ENCODE results near the gene C1orf198.

Gene C1orf198

DNA sequence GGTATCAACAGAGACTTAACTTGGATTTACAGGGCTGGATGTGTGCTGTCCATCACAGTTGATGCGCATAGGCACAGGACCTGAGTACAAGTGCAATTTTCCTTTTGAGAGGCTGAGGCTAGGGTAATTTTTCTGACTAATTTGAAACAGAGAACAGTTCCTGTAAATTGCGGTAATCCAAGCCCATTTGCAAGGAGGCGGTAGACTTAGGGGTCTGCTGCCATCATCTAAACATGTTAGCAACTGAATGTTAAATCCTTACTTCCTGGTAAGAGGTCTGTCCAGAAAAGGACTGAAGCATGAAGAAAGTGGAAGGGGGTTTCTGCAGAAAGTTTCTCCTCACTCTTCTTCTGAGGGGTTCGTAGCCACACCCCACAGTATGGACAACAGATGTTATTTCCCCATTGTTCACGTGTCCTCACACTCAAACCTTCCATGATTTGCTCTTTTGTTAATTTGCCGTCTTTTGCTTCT lies 23.7 kb upstream of the C1orf198 start:
- DNase-seq (ENCODE audit: low read depth): no peak

DNA sequence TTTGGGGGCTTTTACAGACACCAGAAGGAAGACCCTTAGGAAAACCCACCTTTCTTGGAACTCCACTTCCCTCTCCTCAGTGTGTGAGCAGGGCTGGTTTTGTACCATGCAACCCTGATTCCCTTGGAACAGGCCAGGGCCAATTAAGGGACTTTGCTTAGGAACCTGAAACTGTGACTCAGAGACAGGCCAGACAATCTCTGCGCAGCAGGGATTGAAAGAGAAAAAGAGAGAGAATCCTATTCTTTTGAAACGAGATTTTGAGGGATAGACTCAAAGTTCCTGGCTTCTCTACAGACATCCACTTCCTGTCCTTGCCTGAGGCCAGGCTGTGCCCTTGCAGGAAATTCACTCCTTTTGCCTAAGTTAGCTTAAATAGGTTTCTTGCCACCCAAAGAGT lies 23.1 kb upstream of the C1orf198 start:
- DNase-seq (ENCODE audit: low read depth): peak; percentile 68

DNA sequence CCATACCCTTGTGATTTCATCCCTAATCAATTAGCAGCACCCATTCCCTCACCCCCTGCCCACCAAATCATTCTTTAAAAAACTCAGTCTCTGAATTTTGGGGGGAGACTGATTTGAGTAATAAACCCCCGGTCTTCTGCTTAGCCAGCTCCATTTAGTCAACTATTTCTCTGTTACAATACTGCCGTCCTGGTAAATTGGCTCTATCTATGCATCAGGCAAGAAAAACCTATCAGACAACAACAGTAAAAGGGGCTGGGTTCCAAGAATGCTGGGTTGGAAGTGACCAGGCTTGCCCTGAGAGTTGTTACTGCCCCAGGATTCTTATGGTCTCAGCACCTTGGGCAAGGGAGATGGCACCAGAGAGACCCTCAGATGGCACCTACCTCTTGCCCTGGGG lies 16.3 kb upstream of the C1orf198 start:
- DNase-seq (ENCODE audit: low read depth): no peak

DNA sequence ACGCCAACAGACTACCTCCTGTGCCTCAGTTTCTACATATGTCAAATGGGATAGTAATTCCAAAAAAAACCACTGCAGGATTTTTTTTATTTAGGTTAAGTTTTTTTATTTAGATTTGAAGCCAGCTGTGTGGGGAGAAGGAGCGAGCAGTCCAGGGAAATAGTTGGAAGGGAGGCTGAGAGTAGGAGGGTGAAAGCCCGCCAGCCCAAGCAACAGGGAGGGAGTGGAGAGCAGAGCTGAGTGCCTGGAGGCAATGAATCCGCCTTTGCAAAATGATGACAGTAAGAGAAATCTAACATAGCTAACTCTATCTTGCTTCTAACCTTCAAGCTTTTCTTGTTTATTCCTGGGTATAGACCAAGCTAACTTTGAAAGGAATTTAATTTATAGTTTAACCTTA lies 15.6 kb upstream of the C1orf198 start:
- peak; percentile 23 for DNase-seq (ENCODE audit: low read depth)

DNA sequence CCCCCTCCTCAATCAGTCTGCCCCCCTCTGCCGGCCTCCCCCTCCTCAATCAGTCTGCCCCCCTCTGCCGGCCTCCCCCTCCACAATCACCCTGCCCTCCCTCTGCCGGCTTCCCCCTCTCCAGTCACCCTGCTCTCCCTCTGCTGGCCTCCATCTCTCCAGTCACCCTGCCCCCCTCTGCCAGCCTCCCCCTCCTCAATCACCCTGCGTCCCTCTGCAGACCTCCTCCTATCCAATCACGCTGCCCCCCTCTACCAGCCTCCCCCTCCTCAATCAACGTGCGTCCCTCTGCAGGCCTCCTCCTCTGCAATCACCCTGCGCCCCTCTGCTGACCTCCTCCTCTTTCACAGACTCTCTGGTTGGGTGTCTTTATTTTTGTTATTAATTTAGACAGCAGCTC lies 11.5 kb upstream of the C1orf198 start:
- no peak for DNase-seq (ENCODE audit: low read depth)

DNA sequence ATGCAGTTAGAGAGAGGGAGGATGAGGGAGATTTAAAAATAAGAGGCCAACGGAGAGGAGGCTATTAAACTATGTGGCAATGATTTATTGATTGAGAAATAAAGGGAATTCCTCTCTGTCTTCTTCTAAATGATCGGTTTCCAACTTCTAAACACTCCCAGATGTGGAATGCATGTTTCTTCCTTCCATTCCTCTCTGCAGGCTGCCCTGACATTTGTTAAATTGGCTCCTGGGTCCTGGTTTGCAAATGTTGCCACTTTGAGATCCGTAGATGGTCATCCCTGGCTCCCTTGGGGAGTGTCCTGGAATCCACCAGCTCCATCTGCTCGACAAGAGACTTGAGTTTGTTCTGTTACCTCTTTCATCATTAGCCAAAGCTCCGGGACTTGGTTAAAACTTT lies 10.3 kb upstream of the C1orf198 start:
- peak; percentile 97 for DNase-seq (ENCODE audit: low read depth)

DNA sequence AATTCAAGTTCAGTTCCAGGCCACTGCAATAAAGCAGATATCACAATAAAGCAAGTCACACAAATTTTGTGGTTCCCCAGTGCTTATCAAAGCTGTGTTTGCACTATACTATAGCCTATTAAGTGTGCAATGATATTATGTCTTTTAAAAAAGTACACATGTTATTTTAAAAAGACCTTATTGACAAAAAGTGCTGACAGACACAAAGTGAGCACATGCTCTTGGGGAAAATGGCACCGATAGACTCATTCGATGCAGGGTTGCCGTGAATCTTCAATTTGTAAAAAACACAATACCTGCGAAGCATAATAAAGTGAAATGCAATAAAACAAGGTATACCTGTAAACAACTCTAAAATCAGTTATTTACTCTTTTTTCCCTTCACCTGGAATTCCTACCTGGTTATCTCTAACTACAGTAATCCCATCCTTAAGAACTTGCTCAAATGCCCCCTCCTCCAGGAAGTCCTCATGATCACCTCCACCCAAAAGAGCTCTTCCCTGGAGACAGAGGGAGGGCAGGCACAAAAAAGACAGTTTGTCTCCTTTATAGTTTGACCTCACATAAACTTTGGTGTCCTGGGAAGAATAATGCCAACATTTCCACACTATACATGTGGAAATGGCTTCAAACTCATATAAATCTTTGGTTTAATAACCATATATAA lies 9.7 kb upstream of the C1orf198 start:
- DNase-seq (ENCODE audit: low read depth): no peak

DNA sequence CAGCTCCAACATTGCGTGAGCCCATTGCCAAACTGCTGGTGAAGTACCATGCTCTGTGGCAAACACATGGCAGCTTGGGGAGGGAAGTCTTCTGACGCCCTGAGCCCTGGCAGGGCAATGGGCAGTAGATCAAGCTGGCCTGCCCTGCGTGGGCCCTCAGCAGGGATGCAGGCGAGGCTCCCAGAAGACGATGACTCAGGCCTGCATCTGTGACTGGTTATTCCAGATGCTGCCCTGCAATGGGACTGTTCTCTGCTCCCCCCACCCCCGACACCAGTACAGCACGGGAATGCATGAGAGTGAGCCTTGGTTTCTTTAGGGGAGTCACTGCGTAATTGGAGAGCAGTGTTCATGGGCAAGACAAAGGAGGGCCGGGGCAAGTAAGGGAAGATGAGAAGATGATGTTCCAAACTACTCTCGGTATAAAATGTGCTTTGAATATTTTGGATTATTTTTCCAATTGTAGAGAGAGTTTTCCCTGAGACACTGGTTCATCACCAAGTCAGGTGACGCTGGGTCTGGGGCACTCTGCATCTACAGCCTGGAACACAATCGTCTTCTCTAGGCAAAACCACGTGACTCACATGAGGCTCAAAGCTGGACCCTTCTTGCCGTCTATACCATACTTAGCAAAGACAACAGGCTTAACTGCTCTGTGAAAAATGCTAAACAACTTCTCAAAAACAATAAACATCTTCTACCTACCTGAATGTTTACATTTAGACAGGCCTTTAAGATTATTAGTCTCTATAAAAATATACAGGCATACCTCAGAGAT lies 9.0 kb upstream of the C1orf198 start:
- DNase-seq (ENCODE audit: low read depth): peak; percentile 87

DNA sequence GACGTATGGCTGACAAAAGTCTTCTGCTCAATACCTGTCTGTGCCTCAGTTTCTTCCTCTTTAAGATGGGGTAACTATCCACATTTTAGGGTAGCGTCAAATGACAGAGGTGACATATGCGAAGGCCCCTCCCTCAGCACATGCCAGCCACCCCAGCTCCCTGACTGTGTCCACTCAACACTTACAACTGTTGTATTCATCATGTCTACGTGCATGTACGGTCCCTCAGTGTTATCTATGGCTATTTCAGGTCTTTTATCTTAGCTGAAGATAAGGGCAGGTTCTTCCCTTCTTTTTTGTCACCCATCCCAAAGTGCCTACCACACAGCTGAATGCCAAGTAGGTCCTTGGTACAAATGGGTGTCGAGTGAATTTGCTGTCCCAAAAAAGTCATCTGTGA lies 8.3 kb upstream of the C1orf198 start:
- no peak for DNase-seq (ENCODE audit: low read depth)

DNA sequence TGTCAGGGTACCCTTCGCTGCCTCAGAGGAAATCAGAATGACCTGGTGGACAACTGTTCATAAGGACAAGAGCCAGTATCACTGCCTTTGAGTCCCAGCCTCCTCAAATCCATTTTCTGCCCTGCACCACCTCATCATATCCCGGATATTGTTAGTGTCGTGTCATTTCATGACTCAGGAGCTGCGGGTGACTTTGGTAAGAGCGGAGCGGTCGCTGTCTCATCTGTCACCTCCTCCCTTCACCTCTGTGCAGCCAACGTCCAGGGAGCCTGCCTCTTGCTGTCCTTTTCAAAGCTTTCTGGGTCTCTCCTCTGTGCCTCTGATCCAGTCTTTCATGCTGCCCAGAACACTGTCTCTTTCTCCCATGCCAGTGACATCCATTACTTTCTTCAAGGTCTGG lies 7.0 kb upstream of the C1orf198 start:
- DNase-seq (ENCODE audit: low read depth): no peak

DNA sequence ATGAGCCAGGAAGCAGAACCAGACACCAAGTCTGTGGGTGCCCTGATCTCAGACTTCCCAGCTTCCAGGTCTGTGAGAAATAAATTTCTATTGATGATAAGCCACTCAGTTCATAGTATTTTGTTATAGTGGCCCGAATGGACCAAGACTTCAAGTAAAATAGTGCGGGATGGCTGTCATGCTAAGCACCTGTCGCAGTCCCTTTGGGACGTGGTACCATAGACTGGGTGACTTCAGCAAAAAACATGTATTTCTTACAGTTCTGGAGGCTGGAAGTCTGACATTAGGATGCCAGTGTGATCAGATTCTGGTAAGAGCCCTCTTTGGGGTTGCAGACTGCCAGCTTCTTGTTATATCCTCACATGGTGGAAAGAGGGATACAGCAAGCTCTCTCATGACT lies 2.6 kb upstream of the C1orf198 start:
- no peak for DNase-seq (ENCODE audit: low read depth)

DNA sequence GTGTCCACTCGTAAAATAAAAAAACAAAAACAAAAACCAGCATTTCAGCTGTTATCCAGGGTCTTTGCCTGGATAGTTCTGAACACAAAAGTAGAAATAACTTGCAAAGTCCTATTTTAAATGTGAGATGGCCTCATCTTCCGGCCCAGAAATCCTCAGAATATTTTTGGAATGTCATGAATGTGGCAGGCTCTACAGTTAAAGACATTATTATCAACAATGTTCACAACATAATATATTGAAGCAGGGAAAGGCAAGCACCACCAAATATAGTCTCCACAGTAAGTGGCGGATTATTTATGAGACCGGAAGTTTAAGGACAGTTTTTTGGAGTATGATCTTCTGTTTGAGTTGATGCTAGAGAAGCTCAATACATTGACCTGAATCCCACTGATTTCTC lies 1.2 kb upstream of the C1orf198 start:
- peak; percentile 91 for DNase-seq (ENCODE audit: low read depth)

DNA sequence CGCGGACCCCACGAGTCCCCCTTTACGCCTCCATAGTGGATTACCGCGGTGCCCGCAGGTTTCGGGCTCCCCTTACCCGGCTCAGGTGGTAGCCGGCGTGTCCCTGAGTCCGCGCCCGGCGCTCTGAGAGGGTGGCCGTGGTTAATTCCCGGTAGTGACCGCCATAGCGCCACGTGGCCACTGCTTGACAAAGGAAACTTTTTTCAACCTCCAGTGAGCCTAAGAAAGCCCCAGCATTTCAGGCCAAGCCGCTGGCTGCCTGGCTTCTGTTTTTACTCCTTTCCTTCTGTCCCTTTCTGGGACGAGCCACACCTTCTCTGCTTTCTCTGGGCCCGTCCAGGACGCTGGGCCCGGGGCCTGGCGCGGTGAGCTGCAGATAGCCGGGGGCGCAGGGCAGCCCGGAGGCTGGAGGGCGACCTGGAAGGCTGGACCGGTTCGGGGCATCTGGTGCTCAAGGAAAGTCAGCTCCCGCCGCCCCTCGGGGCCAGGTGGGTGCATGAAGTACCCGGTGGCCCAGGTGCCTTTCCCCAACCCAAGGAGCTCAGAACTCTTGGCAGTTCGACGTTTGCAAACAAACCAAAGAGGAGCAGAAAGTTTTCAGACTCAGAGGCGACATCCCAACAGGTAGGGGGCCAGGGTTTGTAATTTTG lies 540 bp upstream of the C1orf198 start:
- DNase-seq (ENCODE audit: low read depth): peak; percentile 73

DNA sequence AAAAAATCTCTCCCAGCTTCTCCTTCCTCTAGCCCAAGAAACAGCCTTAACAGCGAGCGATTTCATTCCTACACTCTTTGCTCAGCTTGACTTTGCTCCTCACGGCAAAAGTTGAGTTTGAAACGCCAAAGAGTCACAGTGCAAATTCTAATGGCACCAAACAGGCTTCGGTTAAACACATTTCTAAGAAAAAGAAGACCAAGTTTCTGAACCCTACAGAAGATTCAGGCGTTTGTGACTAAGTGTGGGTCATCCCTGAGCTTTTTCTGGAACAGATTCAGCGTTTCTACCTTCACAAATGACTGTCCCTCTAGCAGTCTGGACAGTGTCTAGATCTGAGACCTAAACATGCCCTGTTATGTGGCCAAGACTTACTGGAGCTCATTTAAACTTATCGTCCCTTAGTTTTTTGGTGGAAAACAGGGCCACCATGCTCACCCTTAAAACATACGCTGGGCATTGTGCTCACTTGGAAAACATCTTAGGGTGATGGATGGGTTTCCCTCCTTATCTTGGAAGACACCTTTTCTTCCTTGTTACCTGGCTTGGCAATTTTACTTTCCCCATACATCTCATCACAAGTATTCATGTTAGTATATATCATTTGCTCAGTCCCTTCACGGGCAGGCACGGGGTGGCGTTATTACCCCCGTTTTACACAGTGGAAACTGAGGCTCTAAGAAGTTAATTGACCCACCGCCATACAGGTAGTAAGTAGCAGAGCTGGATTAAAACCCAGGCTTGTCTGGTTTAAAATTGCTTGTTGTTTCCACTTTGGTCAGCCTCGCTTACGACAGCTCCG lies 1.0 kb downstream of the C1orf198 start:
- peak; percentile 45 for DNase-seq (ENCODE audit: low read depth)

DNA sequence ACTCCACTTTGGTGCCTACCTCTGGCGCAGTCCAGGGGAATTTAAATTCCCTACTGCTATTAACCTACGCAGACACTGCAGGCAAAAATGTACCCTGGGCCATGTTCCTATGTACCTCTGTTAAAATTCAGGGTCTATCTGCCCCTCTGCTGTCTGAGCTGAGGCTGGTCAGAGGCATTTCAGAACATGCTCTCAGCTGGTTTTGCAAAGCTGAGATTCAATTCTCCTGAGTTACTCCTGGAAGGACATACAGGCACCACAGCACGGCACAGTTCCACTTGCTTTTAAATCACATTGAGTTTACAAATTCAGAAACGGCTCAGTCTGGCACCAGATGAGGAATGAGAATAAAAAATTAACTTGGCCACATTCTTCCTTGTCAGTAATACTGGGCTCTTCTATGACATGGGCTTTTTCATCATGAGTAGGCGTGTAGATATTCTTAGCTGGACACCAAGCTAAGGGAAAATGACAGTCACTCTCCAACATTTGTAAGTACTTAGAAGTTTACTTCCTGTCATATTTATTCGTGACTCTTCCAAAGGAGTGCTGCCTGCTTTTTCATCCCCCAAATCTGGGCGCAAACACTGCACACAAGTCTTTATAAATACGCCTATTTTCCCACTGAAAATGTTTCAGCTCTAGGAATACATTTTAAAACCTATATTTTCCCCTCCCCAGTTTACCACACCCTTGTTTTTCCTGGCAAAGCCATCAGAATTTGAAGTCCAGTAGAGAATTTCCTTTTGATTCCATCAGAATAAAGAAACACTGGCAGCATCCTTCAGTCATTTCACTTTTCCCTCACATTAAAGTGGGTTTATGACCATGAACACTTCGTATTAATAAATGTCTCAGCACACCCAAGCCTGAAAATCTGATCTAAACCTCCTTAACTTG lies 1.9 kb downstream of the C1orf198 start:
- DNase-seq (ENCODE audit: low read depth): peak; percentile 82

DNA sequence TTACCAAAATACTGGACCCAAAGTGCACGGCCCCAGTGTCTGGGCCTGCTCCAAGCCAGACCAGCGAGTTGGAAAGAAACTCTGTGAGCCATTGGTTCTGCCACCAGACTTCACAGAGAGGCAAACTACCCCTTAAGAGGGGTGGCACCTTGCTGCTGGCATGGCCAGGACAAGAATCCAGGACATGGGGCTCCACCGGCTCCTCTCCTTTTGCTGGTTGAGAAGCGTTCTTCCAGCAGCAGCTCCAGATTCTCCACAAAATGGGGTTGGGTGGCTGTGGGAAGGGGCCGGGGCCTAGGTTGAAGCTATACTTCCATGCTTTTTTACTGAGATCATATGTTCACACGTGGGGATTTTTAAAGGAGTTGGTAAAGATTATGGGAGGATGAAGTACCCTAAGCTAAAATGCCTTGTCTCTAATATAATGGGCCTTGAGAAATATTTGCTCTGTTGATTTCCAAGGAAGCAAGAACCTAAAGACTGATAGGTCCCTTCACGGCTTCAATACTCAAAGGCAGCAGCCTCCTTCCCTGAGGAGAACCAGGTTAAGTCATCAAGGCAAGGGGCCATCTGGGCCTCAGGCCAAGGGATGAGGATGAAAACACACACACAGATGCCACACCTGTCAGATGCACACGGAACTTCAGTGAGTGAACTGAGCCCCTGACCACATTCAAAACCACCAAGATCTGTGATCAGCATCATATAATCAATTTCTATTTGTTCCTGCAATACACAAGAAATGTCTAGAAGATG lies 3.1 kb downstream of the C1orf198 start:
- DNase-seq (ENCODE audit: low read depth): no peak

DNA sequence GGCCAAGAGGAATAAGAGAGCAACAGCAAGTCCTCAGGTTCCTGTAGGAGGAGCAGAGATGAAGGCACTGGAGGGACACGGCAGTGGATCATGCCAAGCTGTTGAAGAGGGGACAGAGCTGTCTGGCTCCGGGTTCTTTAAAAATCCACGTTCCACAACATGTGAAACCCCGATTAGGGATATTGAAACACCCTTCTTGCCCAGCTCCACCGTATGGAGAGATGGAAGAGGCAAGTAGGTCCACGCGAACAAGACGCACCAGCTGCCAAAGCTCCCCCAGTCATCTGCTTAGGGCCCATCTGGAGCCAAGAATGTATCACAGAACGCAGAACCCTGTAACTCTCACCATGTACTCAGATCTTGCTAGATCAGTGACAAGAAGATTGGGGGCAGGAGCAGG lies 3.9 kb downstream of the C1orf198 start:
- no peak for DNase-seq (ENCODE audit: low read depth)

DNA sequence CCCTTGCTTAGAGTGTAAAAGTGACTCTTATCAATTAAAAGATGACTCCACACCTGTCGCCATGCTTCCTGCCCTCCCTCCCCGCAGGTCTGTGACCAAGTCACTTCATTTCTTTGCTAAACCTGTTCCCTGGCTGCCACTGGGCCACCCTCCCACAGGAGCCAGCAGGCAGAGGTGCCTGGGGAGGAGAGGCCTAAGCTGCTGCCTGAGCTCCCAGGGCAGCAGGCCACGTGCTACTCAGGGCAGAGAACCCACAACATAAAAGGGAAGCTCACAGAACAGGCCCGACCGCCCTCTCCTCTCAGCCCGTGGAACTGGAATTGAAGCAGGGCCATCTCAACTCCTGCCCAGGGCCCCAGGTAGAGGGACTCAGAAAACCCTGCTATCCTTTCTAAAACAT lies 4.9 kb downstream of the C1orf198 start:
- no peak for DNase-seq (ENCODE audit: low read depth)

DNA sequence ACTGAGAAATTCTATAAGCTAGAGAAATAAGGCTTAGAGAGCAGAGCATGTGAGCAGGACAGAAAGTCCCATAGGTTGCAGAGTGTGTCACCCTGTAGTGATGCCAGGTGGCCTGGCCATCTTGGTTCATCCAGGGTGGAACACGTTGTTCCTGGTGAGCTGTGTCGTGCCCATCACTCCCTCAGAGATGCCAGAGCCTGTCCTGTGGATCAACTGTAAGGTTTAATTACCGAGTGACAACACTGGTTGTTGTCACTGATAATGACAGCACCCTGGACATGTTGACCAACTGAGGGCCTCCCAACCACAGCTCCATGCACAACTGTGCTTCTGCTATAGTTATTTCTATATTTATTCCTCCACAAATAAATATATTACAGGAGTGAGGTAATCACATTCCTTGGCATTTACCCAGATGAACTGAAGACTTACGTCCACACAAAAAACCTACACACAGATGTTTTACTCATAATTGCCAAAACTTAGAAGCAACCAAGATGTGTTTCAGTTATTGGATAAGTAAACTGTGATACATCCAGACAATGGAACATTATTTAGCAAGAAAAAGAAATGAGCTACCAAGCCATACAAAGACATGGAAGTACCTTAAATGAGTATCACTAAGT lies 6.2 kb downstream of the C1orf198 start:
- no peak for DNase-seq (ENCODE audit: low read depth)

DNA sequence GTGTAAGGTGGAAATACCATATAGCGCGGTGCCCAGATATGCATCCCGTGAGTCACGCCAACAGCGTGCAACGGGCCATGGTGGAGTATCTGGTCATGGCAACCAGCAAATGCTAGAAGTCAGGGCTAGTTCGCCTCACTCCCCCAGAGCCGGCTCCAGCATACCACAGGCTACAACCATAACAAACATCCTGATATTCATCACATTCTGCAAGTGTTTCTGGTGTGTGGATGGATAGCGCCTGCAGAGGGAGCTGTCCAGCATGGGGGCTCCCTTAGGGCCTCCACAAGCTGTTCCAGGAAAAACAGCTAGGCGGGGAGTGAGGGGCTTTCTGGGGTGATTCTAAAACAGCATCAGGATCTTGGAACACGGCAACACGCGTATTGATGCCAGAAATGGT lies 6.8 kb downstream of the C1orf198 start:
- no peak for DNase-seq (ENCODE audit: low read depth)

All from EH (cell line).